ENCODE results near the gene REEP3.

DNA sequence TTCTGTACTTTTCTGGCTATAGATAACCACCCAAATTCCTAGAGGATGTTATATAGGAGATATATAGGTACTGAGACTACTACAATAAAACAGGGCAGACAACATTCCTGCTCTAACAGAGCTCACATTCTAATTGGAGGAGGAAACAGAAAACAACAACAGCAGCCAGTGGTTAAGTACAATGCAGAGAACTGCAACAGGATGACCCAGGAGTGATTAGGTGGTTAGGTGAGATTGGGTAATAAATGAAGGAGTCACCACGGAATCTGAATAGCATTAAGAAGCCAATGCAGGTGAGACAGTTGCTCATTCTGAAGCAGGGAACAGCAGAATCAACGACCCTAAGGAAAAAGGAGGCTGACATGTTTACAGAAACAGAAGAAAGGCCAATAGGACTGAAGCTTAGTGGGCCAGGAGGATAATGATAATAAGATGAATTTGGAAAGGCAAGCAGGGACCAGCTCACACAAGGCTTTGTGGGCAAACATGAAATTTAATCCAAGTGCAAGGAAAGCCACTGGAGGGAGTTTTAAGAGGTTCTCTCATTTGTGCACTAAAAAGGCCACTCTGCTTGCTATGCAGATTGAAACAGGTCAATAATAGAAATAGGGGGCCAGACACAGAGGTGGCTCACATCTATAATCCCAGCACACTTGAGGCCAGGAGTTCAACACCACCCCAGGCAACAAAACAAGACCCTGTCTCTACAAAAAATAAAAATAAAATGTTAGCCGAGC, 16.9 kb upstream of the REEP3 start:
- TF ChIP-seq, protein P1, sequence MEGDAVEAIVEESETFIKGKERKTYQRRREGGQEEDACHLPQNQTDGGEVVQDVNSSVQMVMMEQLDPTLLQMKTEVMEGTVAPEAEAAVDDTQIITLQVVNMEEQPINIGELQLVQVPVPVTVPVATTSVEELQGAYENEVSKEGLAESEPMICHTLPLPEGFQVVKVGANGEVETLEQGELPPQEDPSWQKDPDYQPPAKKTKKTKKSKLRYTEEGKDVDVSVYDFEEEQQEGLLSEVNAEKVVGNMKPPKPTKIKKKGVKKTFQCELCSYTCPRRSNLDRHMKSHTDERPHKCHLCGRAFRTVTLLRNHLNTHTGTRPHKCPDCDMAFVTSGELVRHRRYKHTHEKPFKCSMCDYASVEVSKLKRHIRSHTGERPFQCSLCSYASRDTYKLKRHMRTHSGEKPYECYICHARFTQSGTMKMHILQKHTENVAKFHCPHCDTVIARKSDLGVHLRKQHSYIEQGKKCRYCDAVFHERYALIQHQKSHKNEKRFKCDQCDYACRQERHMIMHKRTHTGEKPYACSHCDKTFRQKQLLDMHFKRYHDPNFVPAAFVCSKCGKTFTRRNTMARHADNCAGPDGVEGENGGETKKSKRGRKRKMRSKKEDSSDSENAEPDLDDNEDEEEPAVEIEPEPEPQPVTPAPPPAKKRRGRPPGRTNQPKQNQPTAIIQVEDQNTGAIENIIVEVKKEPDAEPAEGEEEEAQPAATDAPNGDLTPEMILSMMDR (IDR thresholded peaks at IDR 0.05; ENCODE audit: poor library complexity) = no peak
- TF ChIP-seq EZH2 (IDR thresholded peaks at IDR 0.05; ENCODE audit: borderline replicate concordance) (no peak), EZH2phosphoT487 (IDR thresholded peaks at IDR 0.05; ENCODE audit: low read depth, severe bottlenecking, unreplicated experiment) (no peak)
